Activated CD4-positive, alpha-beta T cell treated with anti-CD3 and anti-CD28 coated beads, Interleukin-2, amount 10 ng/mL, durations not matched to agents 7 days and 5 days (primary cell): ENCODE results near the gene SHISA9. TPM values are rescaled to one million over a fixed set of nuclear protein-coding genes. Genes with fewer than 3 reads are reported as not detected.
A peak's percentile ranks its signal among the peaks of the same experiment; 100 is the strongest.

ENCODE experiments used
- CTCF ChIA-PET: fragments of 350-600 bp; sonication (Branson Sonifier 250); formaldehyde crosslinking; loops from one replicate; lab custom pipeline; 2021; ENCODE audit warnings: antibody characterized with exemption; lab: Charles Lee
- POLR2A ChIA-PET: fragments of 350-600 bp; sonication (Branson Sonifier 250); formaldehyde crosslinking; loops from one replicate; lab custom pipeline; 2021; ENCODE audit warnings: antibody characterized with exemption; lab: Charles Lee
- DNase-seq: peaks from one replicate; pipeline ENCODE4 v3.0.0-alpha.2; 2020
- H3K27ac Mint-ChIP-seq: one replicate; pipeline ENCODE4 v1.8.0; 2021; ENCODE audit warnings: mild to moderate bottlenecking, moderate library complexity, mixed read lengths
- H3K27me3 Mint-ChIP-seq: one replicate; pipeline ENCODE4 v1.8.0; 2021; ENCODE audit warnings: mixed read lengths
- H3K36me3 Mint-ChIP-seq: one replicate; pipeline ENCODE4 v1.8.0; 2021; ENCODE audit warnings: low read depth, mixed read lengths
- H3K4me1 Mint-ChIP-seq: one replicate; pipeline ENCODE4 v1.8.0; 2021; ENCODE audit warnings: mixed read lengths
- H3K4me3 Mint-ChIP-seq: one replicate; pipeline ENCODE4 v1.8.0; 2021; ENCODE audit warnings: mild to moderate bottlenecking, moderate library complexity, mixed read lengths
- H3K9me3 Mint-ChIP-seq: one replicate; pipeline ENCODE4 v1.8.0; 2021; ENCODE audit warnings: mixed read lengths
- total RNA-seq, 2 experiments: library from RNA; stranded (reverse); gene quantifications; one replicate each; pipeline ENCODE4 v1.2.3, GENCODE V29; 2021

Gene SHISA9
- total RNA-seq, 2 experiments from 2014 or later, result 0.04 TPM; not detected in 1

DNA sequence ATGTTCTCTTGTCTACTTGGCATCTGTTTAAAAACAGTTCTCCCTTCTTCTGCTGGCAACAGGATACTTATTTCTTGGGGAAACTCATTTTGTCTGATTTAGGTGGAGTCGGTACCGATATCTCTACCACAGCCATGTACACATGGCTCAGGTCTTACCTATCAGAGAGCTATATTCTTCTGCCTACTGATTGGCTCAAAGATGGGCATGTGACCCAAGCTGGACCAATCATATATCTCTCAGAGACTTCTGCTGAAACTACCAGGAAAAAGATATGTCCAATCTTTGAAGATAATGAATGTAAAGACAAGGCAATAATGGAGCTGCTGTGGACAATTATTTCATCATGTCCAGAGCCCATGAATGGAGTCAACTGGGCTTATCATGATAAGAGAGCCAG, 21.6 kb upstream of the SHISA9 start:
- DNase-seq, result no peak
- Mint-ChIP-seq H3K27ac (no peak overlapping the region), H3K27me3 (peaks cover 11% of the 10 kb centered on the region), H3K9me3 (peaks cover 2% of the 10 kb centered on the region), H3K4me1 (no peaks in the 10 kb centered on the region), H3K4me3 (no peak overlapping the region), H3K36me3 (no peaks in the 10 kb centered on the region)
- CTCF ChIA-PET, result no interaction called here
- POLR2A ChIA-PET, result no interaction called here

DNA sequence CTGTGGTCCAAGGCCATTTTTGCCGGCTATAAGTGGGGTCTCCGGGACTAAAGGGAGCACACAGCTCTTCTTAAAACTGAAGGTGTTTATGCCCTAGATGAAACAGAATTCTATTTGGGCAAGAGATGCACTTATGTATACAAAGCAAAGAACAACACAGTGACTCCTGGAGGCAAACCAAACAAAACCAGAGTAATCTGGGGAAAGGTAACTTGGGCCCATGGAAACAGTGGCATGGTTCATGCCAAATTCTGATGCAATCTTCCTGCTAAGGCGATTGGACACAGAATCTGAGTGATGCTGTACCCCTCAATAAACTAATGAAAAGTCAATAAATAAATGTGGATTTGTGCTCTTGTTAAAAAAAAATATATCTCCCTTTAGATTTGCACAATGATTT, 20.2 kb upstream of the SHISA9 start:
- H3K4me3 Mint-ChIP-seq, result no peak overlapping the region
- no peaks in the 10 kb centered on the region for H3K4me1 Mint-ChIP-seq
- H3K9me3 Mint-ChIP-seq, result peaks cover 2% of the 10 kb centered on the region
- H3K36me3 Mint-ChIP-seq, result no peaks in the 10 kb centered on the region
- peaks cover 11% of the 10 kb centered on the region for H3K27me3 Mint-ChIP-seq
- ChIA-PET CTCF (no interaction called here), POLR2A (no interaction called here)
- no peak overlapping the region for H3K27ac Mint-ChIP-seq
- DNase-seq, result no peak

- Mint-ChIP-seq H3K4me3 (no peak overlapping the region), H3K27me3 (peaks cover 8% of the 10 kb centered on the region), H3K4me1 (no peaks in the 10 kb centered on the region), H3K36me3 (no peaks in the 10 kb centered on the region), H3K9me3 (peaks cover 2% of the 10 kb centered on the region), H3K27ac (no peak overlapping the region)
- POLR2A ChIA-PET, result no interaction called here
- CTCF ChIA-PET, result no interaction called here
- DNase-seq, result no peak
Measured at GRCh38 chr16:12881740-12882139, 19.7 kb upstream of the SHISA9 start.

GRCh38 chr16:12885742-12886141, 15.7 kb upstream of the SHISA9 start:
- Mint-ChIP-seq H3K9me3 (no peaks in the 10 kb centered on the region), H3K4me3 (no peak overlapping the region), H3K27ac (no peak overlapping the region), H3K27me3 (peaks cover 13% of the 10 kb centered on the region), H3K4me1 (no peaks in the 10 kb centered on the region), H3K36me3 (no peaks in the 10 kb centered on the region)
- no peak for DNase-seq
- ChIA-PET POLR2A (no interaction called here), CTCF (no interaction called here)

GRCh38 chr16:12891836-12892235, 9.6 kb upstream of the SHISA9 start:
- H3K27ac Mint-ChIP-seq, result no peak overlapping the region
- H3K4me3 Mint-ChIP-seq, result no peak overlapping the region
- H3K36me3 Mint-ChIP-seq, result no peaks in the 10 kb centered on the region
- H3K27me3 Mint-ChIP-seq, result peaks cover 17% of the 10 kb centered on the region
- CTCF ChIA-PET, result no interaction called here
- no peaks in the 10 kb centered on the region for H3K9me3 Mint-ChIP-seq
- no peak for DNase-seq
- H3K4me1 Mint-ChIP-seq, result no peaks in the 10 kb centered on the region
- POLR2A ChIA-PET, result no interaction called here

DNA sequence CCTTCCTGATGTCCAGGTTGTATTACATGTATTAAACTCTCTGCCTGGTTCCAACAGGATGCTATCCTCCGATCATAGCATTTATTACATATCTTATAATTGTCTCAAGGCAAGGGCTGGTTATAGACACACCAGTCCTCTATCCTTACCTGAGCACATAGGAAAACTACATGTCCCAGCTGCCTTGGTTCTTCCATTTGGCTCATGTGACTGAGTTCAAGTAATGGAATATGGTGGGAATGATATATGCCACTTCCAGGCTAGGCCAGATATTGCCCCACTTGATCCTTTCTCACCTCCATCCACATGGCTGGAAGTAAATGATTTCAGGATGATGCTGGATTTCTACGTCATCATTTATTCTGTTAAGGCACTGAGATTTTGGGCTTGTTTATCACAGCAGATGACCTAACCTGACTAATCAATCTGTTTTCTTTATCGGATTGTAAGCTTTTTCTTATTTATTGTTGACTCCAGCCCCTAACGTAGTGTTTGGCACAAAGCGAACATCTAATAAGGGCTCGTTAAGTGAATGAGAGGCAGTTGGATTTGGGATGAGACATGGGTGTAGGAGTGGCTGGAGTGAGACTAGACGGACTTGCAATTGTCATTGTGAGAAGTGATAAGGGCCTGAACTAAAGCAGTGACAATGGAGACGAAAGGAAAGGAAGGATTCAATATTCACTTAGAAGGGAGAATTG, 8.2 kb upstream of the SHISA9 start:
- Mint-ChIP-seq H3K4me1 (no peaks in the 10 kb centered on the region), H3K27me3 (peaks cover 25% of the 10 kb centered on the region), H3K9me3 (no peaks in the 10 kb centered on the region), H3K36me3 (no peaks in the 10 kb centered on the region), H3K4me3 (no peak overlapping the region), H3K27ac (no peak overlapping the region)
- ChIA-PET POLR2A (no interaction called here), CTCF (no interaction called here)
- no peak for DNase-seq

GRCh38 chr16:12896562-12896961, 4.8 kb upstream of the SHISA9 start:
- peak; percentile 12 for DNase-seq
- ChIA-PET POLR2A (no interaction called here), CTCF (interaction anchor here (0.7 kb wide), 1 partner anchor 145 kb away, joined by 3 read pairs; no protein-coding TSS in a partner anchor)
- Mint-ChIP-seq H3K36me3 (no peaks in the 10 kb centered on the region), H3K27ac (no peak overlapping the region), H3K27me3 (peaks cover 48% of the 10 kb centered on the region), H3K4me3 (no peak overlapping the region), H3K9me3 (no peaks in the 10 kb centered on the region), H3K4me1 (peaks cover 2% of the 10 kb centered on the region)

- ChIA-PET CTCF (no interaction called here), POLR2A (no interaction called here)
- H3K9me3 Mint-ChIP-seq, result no peaks in the 10 kb centered on the region
- DNase-seq, result no peak
- peaks cover 9% of the 10 kb centered on the region for H3K4me1 Mint-ChIP-seq
- no peak overlapping the region for H3K4me3 Mint-ChIP-seq
- H3K27ac Mint-ChIP-seq, result no peak overlapping the region
- peaks cover 61% of the 10 kb centered on the region for H3K27me3 Mint-ChIP-seq
- no peaks in the 10 kb centered on the region for H3K36me3 Mint-ChIP-seq
Measured at GRCh38 chr16:12898551-12898950, 2.8 kb upstream of the SHISA9 start.

DNA sequence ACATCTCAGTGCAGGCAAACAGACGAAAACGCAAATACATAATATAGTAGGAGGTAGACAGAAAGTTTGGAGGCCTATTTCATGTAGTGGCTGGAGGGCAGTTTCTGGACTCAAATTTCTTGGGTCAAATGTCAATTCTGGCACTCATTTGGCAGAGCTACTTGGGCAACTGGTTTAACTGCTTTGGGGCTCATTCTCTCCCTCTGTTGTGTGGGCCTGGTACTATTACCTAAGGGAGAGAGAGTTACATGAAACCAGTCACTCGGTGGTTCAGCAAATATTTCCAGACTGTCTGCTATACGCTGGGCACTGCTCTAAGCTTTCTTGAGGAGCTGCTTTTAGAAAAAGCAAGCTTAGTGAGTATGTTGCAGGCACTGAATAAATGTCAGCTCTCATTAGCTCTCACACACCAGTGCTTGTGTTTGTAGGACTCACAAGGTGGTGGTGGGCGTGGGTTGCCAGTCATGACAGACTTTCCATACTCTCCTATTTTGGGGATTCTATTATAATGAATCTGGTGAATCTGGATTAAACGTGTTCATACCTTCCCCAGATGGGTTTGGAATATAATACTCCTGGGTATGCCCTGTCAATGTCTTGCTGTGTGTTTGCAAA, 1.8 kb upstream of the SHISA9 start:
- Mint-ChIP-seq H3K36me3 (no peaks in the 10 kb centered on the region), H3K27me3 (peaks cover 72% of the 10 kb centered on the region)

DNA sequence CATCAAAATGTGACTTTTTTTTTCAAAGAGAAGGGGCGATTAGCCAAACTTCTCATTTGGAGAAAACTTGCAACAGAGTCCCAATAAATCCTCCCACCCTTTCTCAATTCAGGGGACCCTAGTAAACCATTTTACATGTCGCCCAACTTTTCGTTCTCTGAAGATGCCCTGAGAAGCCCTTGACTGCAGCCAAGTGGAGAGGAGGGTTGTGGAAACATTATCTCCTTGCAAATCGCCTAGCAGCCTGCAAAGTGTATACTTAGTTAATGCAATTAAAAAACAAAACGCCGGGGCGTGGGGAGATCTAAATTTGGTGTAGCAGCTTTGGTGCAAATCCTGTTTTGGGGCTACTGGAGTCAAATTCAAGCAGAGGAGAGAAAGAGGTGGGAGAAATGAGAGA, 1.2 kb upstream of the SHISA9 start:
- Mint-ChIP-seq H3K9me3 (no peaks in the 10 kb centered on the region), H3K27ac (no peak overlapping the region), H3K27me3 (peaks cover 72% of the 10 kb centered on the region), H3K4me3 (no peak overlapping the region), H3K4me1 (peaks cover 9% of the 10 kb centered on the region), H3K36me3 (no peaks in the 10 kb centered on the region)
- POLR2A ChIA-PET, result no interaction called here
- DNase-seq, result no peak
- CTCF ChIA-PET, result no interaction called here

More for the DNA sequence above, 1.8 kb upstream of the SHISA9 start:
- Mint-ChIP-seq H3K4me3 (no peak overlapping the region), H3K4me1 (peaks cover 9% of the 10 kb centered on the region), H3K9me3 (no peaks in the 10 kb centered on the region), H3K27ac (no peak overlapping the region)
- no peak for DNase-seq
- POLR2A ChIA-PET, result no interaction called here
- CTCF ChIA-PET, result no interaction called here

DNA sequence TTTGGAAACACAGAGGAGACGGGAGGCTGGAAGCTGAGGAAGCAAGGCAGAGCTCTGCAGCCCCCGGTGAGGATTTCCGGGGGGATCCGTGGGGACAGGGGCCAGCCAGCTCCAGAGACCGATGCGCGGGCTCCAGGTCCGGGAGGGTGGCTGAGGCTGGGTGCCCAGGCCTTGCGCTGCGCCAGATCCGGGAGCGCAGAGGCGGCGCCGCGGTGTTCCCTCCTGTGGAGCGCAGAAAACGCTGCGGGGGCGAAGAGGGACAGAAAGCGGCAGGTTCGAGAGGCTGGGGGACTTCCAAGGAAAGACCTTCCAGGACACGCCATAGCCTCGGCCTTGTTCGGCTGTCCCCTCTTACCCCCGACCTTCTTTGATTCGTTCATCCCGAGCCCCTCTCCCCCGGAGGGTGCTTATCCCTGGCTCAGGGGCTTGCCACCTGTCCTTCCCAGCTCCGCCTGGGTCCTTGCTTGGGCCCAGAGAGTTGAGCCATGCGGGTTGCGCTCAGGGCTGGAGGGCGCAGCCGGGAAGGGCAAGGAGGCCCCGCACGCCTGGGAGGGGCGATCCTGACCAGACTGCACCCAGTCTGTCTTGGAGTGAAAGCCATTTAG, 697 bp upstream of the SHISA9 start:
- Mint-ChIP-seq H3K4me1 (peaks cover 9% of the 10 kb centered on the region), H3K4me3 (no peak overlapping the region), H3K27me3 (peaks cover 72% of the 10 kb centered on the region), H3K36me3 (no peaks in the 10 kb centered on the region), H3K9me3 (no peaks in the 10 kb centered on the region), H3K27ac (no peak overlapping the region)
- POLR2A ChIA-PET, result no interaction called here
- CTCF ChIA-PET, result no interaction called here
- no peak for DNase-seq

GRCh38 chr16:12901204-12901596, 198 bp upstream of the SHISA9 start:
- no peak for DNase-seq
- H3K27me3 Mint-ChIP-seq, result peaks cover 69% of the 10 kb centered on the region
- H3K27ac Mint-ChIP-seq, result no peak overlapping the region
- ChIA-PET CTCF (no interaction called here), POLR2A (no interaction called here)
- no peaks in the 10 kb centered on the region for H3K36me3 Mint-ChIP-seq
- no peak overlapping the region for H3K4me3 Mint-ChIP-seq
- H3K9me3 Mint-ChIP-seq, result no peaks in the 10 kb centered on the region
- H3K4me1 Mint-ChIP-seq, result peaks cover 9% of the 10 kb centered on the region

DNA sequence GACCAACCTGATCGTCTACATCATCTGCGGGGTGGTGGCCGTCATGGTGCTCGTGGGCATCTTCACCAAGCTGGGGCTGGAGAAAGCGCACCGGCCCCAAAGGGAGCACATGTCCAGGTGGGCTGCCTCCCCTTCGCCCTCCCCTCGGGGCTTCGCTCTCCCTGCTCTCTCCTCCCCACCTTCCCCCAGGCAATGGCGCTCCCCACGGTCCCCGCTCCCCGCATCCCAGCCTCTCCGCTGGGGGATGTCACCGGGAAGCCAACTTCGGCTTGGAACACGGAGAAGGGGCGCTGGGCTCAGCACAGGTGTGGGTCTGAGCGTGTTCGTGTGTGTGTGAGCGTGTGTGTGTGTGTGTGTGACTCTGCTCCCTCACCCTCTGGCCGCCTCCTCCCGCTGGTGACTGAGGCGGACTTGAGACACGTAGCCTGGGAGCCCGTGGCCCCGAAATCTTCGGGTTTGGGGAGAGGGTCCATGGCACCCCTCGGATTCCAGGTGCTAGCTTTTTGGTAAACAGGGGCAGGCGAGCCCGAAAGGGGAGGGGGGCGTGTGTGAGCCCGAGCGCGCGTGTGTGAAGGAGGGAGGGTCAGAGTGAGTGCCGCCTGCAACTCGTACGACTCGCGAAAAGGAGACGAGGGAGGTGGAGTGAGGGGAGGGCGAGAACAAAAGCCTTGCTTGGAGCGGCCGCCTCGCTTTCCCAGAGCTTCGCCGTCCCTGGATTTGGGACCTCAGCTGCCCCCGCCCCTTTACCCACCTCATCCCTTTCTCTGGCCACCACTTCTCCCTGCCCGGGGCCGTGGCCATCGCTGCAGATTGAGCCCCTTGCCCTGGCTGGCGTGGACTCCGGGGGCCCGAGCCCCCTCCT, 1.3 kb downstream of the SHISA9 start:
- Mint-ChIP-seq H3K4me3 (no peak overlapping the region), H3K9me3 (no peaks in the 10 kb centered on the region), H3K4me1 (peaks cover 9% of the 10 kb centered on the region), H3K27ac (peak overlapping the region; percentile 57), H3K27me3 (peaks cover 65% of the 10 kb centered on the region), H3K36me3 (no peaks in the 10 kb centered on the region)
- no peak for DNase-seq
- POLR2A ChIA-PET, result no interaction called here
- CTCF ChIA-PET, result no interaction called here
